Loucy (cell line): ENCODE data around the gene MTURN.

ENCODE experiments used
- EZH2phosphoT487 ChIP-seq: fragments of 200-600 bp; IDR thresholded peaks from 2 replicates; pipeline ENCODE4 v1.6.1; 2018; ENCODE audit warnings: antibody characterized with exemption, mild to moderate bottlenecking, moderate library complexity, borderline replicate concordance
- TF ChIP-seq, protein P1 (sequence below): fragments of 200-600 bp; sonication (generic); conservative IDR thresholded peaks from 2 replicates; pipeline ENCODE4 v1.5.1; 2014; ENCODE audit warnings: mild to moderate bottlenecking, antibody characterized with exemption, low read length

DNA sequence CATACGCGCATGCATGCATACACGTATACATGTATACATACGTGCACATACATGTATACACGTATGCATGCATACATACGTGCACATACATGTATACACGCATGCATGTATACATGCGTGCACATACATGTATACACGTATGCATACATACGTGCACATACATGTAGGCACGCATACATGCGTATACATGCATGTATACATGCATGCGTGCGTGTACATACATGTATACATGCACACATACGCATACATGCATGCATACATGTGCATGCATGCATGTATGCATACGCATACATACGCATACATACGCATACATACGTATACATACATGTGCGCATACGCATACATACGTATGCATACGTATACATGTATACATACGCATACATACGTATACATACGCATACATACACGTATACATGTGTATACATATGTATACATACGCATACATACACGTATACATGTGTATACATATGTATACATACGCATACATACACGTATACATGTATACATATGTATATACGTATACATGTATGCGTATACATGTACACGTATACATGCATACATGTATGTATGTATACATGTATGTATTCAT is 19.0 kb upstream of the MTURN start:
- no peak for TF ChIP-seq EZH2phosphoT487
- TF ChIP-seq, protein P1, sequence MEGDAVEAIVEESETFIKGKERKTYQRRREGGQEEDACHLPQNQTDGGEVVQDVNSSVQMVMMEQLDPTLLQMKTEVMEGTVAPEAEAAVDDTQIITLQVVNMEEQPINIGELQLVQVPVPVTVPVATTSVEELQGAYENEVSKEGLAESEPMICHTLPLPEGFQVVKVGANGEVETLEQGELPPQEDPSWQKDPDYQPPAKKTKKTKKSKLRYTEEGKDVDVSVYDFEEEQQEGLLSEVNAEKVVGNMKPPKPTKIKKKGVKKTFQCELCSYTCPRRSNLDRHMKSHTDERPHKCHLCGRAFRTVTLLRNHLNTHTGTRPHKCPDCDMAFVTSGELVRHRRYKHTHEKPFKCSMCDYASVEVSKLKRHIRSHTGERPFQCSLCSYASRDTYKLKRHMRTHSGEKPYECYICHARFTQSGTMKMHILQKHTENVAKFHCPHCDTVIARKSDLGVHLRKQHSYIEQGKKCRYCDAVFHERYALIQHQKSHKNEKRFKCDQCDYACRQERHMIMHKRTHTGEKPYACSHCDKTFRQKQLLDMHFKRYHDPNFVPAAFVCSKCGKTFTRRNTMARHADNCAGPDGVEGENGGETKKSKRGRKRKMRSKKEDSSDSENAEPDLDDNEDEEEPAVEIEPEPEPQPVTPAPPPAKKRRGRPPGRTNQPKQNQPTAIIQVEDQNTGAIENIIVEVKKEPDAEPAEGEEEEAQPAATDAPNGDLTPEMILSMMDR, result no peak
